WTC11 (cell line): Measurements from ENCODE around the gene NLRP5. TPM values are rescaled to one million over a fixed set of nuclear protein-coding genes. Genes with fewer than 3 reads are reported as not detected.

Experiments
- ATAC-seq: fragments of 200-7000 bp; cut with Tn5 transposase; 2 replicates; pipeline ENCODE4 v1.10.0; 2021; ENCODE audit warnings: mild to moderate bottlenecking, moderate library complexity
- CTCF ChIA-PET: fragments of 300-600 bp; sonication (Branson Sonifier 250); formaldehyde crosslinking; loops from one replicate; lab custom pipeline; 2021; ENCODE audit warnings: antibody characterized with exemption; lab: Charles Lee
- POLR2A ChIA-PET: fragments of 350-600 bp; sonication (Branson Sonifier 250); formaldehyde crosslinking; loops from one replicate; lab custom pipeline; 2021; ENCODE audit warnings: antibody characterized with exemption; lab: Charles Lee
- DNase-seq: peaks from one replicate; pipeline ENCODE4 v3.0.0; 2021; ENCODE audit warnings: low spot score
- H3K27ac Mint-ChIP-seq: 2 replicates; pipeline ENCODE4 v1.8.0; 2021; ENCODE audit warnings: mixed read lengths
- H3K27me3 Mint-ChIP-seq: 2 replicates; pipeline ENCODE4 v1.8.0; 2021; ENCODE audit warnings: low read depth, mild to moderate bottlenecking, moderate library complexity, mixed read lengths
- H3K36me3 Mint-ChIP-seq: 2 replicates; pipeline ENCODE4 v1.8.0; 2021; ENCODE audit warnings: mixed read lengths
- H3K4me1 Mint-ChIP-seq: 2 replicates; pipeline ENCODE4 v1.8.0; 2022; ENCODE audit warnings: mixed read lengths
- H3K4me3 Mint-ChIP-seq: 2 replicates; pipeline ENCODE4 v1.8.0; 2021; ENCODE audit warnings: mild to moderate bottlenecking, moderate library complexity, mixed read lengths
- H3K9me3 Mint-ChIP-seq: 2 replicates; pipeline ENCODE4 v1.8.0; 2021; ENCODE audit warnings: mixed read lengths
- AR ChIP-seq: fragments of 250-450 bp; sonication (Bioruptor Pico); IDR thresholded peaks from 2 replicates; pipeline ENCODE4 v1.9.0; 2021; ENCODE audit warnings: mild to moderate bottlenecking
- ATF1 ChIP-seq: sonication (generic); formaldehyde crosslinking; IDR thresholded peaks from 2 replicates; pipeline ENCODE4 v1.8.1; 2023; ENCODE audit warnings: mild to moderate bottlenecking, moderate library complexity, missing genetic modification reagents
- CDX4 ChIP-seq: fragments of 250-450 bp; sonication (Bioruptor Pico); IDR thresholded peaks from 2 replicates; pipeline ENCODE4 v1.9.0; 2021; ENCODE audit warnings: moderate library complexity, mild to moderate bottlenecking, inconsistent platforms, borderline replicate concordance
- ELF4 ChIP-seq: sonication (generic); formaldehyde crosslinking; IDR thresholded peaks from 2 replicates; pipeline ENCODE4 v1.8.1; 2022; ENCODE audit warnings: low read depth, mild to moderate bottlenecking, moderate library complexity, missing genetic modification reagents
- ERG ChIP-seq: fragments of 250-450 bp; sonication (Bioruptor Pico); IDR thresholded peaks from 2 replicates; pipeline ENCODE4 v1.8.0; 2021; ENCODE audit warnings: mild to moderate bottlenecking
- ESRRA ChIP-seq: sonication (generic); formaldehyde crosslinking; IDR thresholded peaks from 2 replicates; pipeline ENCODE4 v1.8.1; 2022; ENCODE audit warnings: mild to moderate bottlenecking, missing genetic modification reagents, borderline replicate concordance
- HMGA2 ChIP-seq: fragments of 250-450 bp; sonication (Bioruptor Pico); IDR thresholded peaks from 2 replicates; pipeline ENCODE4 v1.4.0; 2021; ENCODE audit warnings: mild to moderate bottlenecking, moderate library complexity
- IRF2 ChIP-seq: sonication (generic); formaldehyde crosslinking; IDR thresholded peaks from 2 replicates; pipeline ENCODE4 v1.8.0; 2022; ENCODE audit warnings: low read depth, missing genetic modification reagents, borderline replicate concordance
- JUN ChIP-seq: sonication (generic); formaldehyde crosslinking; IDR thresholded peaks from 2 replicates; pipeline ENCODE4 v1.8.0; 2023; ENCODE audit warnings: mild to moderate bottlenecking, missing genetic modification reagents
- NFYB ChIP-seq: sonication (generic); formaldehyde crosslinking; conservative IDR thresholded peaks from 2 replicates; pipeline ENCODE4 v1.8.0; 2022; ENCODE audit warnings: low read depth, missing genetic modification reagents
- NR3C1 ChIP-seq: sonication (generic); formaldehyde crosslinking; conservative IDR thresholded peaks from 2 replicates; pipeline ENCODE4 v1.8.1; 2023; ENCODE audit warnings: low read depth, mild to moderate bottlenecking, missing genetic modification reagents
- RELA ChIP-seq: sonication (generic); formaldehyde crosslinking; IDR thresholded peaks from 2 replicates; pipeline ENCODE4 v1.8.1; 2022; ENCODE audit warnings: missing genetic modification reagents, mild to moderate bottlenecking, borderline replicate concordance
- SP1 ChIP-seq: sonication (generic); formaldehyde crosslinking; conservative IDR thresholded peaks from 2 replicates; pipeline ENCODE4 v1.8.1; 2022; ENCODE audit warnings: missing genetic modification reagents
- STAT6 ChIP-seq: sonication (generic); formaldehyde crosslinking; conservative IDR thresholded peaks from 2 replicates; pipeline ENCODE4 v1.8.1; 2023; ENCODE audit warnings: mild to moderate bottlenecking, low read depth, missing genetic modification reagents, moderate library complexity
- ZBTB43 ChIP-seq: sonication (generic); formaldehyde crosslinking; IDR thresholded peaks from 2 replicates; pipeline ENCODE4 v1.8.1; 2023; ENCODE audit warnings: mild to moderate bottlenecking, missing genetic modification reagents
- ZNF263 ChIP-seq: sonication (generic); formaldehyde crosslinking; IDR thresholded peaks from 2 replicates; pipeline ENCODE4 v1.8.1; 2022; ENCODE audit warnings: low read depth, mild to moderate bottlenecking, moderate library complexity, missing genetic modification reagents
- ZNF425 ChIP-seq: fragments of 250-450 bp; sonication (Bioruptor Pico); conservative IDR thresholded peaks from 2 replicates; pipeline ENCODE4 v1.9.0; 2021; ENCODE audit warnings: mild to moderate bottlenecking
- total RNA-seq: library from RNA; stranded (reverse); gene quantifications from 3 replicates; pipeline ENCODE4 v1.2.3, GENCODE V29; 2021
- TF ChIP-seq, protein P1 (sequence below): fragments of 200-600 bp; IDR thresholded peaks from 2 replicates; pipeline ENCODE4 v1.8.0; 2022; ENCODE audit warnings: antibody characterized with exemption
- TF ChIP-seq, protein P2 (sequence below): sonication (generic); formaldehyde crosslinking; IDR thresholded peaks from 2 replicates; pipeline ENCODE4 v1.8.0; 2022; ENCODE audit warnings: mild to moderate bottlenecking, missing genetic modification reagents

Gene NLRP5
- total RNA-seq, 1 experiment from 2014 or later, result not detected

GRCh38 chr19:56083668-56084067, 97.1 kb downstream of the NLRP5 start:
- H3K9me3 Mint-ChIP-seq, result no peaks in the 10 kb centered on the region
- ChIA-PET CTCF (interaction anchor here (0.6 to 1.3 kb wide), 5 partner anchors 21 to 1181 kb away, joined by 3 to 4 read pairs (median 3); no protein-coding TSS in a partner anchor), POLR2A (interaction anchor here (0.6 kb wide), 1 partner anchor 37 kb away, joined by 3 read pairs; the partner anchor contains the start of gene ZNF787)
- no peaks in the 10 kb centered on the region for H3K36me3 Mint-ChIP-seq
- DNase-seq, result no peak
- TF ChIP-seq HMGA2 (CRISPR knock-in tag), result no peak
- no peak for TF ChIP-seq ATF1 (CRISPR knock-in tag)
- TF ChIP-seq ERG, result no peak
- no peak for TF ChIP-seq AR (CRISPR knock-in tag)
- TF ChIP-seq, protein P1, sequence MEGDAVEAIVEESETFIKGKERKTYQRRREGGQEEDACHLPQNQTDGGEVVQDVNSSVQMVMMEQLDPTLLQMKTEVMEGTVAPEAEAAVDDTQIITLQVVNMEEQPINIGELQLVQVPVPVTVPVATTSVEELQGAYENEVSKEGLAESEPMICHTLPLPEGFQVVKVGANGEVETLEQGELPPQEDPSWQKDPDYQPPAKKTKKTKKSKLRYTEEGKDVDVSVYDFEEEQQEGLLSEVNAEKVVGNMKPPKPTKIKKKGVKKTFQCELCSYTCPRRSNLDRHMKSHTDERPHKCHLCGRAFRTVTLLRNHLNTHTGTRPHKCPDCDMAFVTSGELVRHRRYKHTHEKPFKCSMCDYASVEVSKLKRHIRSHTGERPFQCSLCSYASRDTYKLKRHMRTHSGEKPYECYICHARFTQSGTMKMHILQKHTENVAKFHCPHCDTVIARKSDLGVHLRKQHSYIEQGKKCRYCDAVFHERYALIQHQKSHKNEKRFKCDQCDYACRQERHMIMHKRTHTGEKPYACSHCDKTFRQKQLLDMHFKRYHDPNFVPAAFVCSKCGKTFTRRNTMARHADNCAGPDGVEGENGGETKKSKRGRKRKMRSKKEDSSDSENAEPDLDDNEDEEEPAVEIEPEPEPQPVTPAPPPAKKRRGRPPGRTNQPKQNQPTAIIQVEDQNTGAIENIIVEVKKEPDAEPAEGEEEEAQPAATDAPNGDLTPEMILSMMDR, result no peak
- no peak for TF ChIP-seq SP1 (CRISPR knock-in tag)
- no peak for TF ChIP-seq ZBTB43 (CRISPR knock-in tag)
- no peak for TF ChIP-seq CDX4 (CRISPR knock-in tag)
- no peak for TF ChIP-seq JUN (CRISPR knock-in tag)
- TF ChIP-seq, protein P2, sequence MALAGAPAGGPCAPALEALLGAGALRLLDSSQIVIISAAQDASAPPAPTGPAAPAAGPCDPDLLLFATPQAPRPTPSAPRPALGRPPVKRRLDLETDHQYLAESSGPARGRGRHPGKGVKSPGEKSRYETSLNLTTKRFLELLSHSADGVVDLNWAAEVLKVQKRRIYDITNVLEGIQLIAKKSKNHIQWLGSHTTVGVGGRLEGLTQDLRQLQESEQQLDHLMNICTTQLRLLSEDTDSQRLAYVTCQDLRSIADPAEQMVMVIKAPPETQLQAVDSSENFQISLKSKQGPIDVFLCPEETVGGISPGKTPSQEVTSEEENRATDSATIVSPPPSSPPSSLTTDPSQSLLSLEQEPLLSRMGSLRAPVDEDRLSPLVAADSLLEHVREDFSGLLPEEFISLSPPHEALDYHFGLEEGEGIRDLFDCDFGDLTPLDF, result no peak
- TF ChIP-seq ESRRA, result no peak
- TF ChIP-seq ELF4 (CRISPR knock-in tag), result no peak
- no peak for TF ChIP-seq IRF2
- TF ChIP-seq ZNF263 (CRISPR knock-in tag), result no peak
- no peak for TF ChIP-seq ZNF425 (CRISPR knock-in tag)
- TF ChIP-seq STAT6 (CRISPR knock-in tag), result no peak
- TF ChIP-seq NFYB (CRISPR knock-in tag), result no peak
- TF ChIP-seq NR3C1 (CRISPR knock-in tag), result no peak
- no peak for TF ChIP-seq RELA (CRISPR knock-in tag)
- TF ChIP-seq, all 79 proteins: peak for 0
- Mint-ChIP-seq H3K4me1 (peaks cover 30% of the 10 kb centered on the region), H3K27ac (peak overlapping the region; percentile 63; the same call in 1 of the 2 replicates), H3K27me3 (peaks cover 8% of the 10 kb centered on the region; the same call in 1 of the 2 replicates), H3K4me3 (no peak overlapping the region)
- no peak for ATAC-seq
